ENCODE results near the gene FAM161B. TPM values are rescaled to one million over a fixed set of nuclear protein-coding genes. Genes with fewer than 3 reads are reported as not detected.
"Not testable (repeated sequence)": the region's sequence is repeated elsewhere in the genome, so short reads cannot be mapped to it uniquely, and the experiment has no call there.

FAM161B gene
- total RNA-seq, 1 experiment from 2014 or later = 4.1 TPM

DNA sequence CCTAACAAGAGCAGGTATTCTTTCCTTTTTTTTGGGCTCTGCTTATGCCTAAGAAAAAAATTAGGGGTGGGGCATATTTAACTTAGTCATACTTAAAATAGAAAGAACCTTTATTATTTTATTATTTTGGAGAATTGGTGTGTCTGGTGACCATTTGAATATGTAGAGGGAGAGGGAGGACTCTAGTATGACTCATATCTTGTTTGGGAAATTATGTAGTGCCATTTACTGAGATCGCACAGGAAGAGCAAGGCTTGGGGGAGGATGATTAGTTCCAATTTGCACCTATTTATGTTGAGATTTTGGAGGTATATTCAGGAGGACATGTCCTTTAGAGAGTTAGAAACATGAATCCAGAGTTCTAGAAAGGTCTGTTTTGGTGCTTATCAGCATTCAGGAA is 53.4 kb downstream of the FAM161B start:
- no peak overlapping the region for H3K4me2 ChIP-seq (ENCODE audit: low read depth, low read length, poor library complexity, severe bottlenecking)
- H2AFZ ChIP-seq (ENCODE audit: low read length) = no peak overlapping the region
- DNase-seq = no peak
- H3K4me1 ChIP-seq (ENCODE audit: low read length) = no peaks in the 10 kb centered on the region
- H3K9me2 ChIP-seq (replicated peaks; ENCODE audit: insufficient read depth, low read length) = no peaks in the 10 kb centered on the region
- H4K20me1 ChIP-seq (ENCODE audit: insufficient read depth, low read depth, low read length) = no peaks in the 10 kb centered on the region
- no peaks in the 10 kb centered on the region for H3K27me3 ChIP-seq (ENCODE audit: low read length)
- no peak overlapping the region for H3K4me3 ChIP-seq (ENCODE audit: low read length)
- peaks cover 71% of the 10 kb centered on the region for H3K36me3 ChIP-seq (ENCODE audit: insufficient read depth, low read length)
- H3K9me3 ChIP-seq (ENCODE audit: low read length) = no peaks in the 10 kb centered on the region
- H3K79me2 ChIP-seq (ENCODE audit: low read length) = peaks cover 65% of the 10 kb centered on the region
- H3K27ac ChIP-seq (ENCODE audit: low read length) = no peak overlapping the region
- no peak overlapping the region for H3K9ac ChIP-seq (ENCODE audit: low read length)

DNA sequence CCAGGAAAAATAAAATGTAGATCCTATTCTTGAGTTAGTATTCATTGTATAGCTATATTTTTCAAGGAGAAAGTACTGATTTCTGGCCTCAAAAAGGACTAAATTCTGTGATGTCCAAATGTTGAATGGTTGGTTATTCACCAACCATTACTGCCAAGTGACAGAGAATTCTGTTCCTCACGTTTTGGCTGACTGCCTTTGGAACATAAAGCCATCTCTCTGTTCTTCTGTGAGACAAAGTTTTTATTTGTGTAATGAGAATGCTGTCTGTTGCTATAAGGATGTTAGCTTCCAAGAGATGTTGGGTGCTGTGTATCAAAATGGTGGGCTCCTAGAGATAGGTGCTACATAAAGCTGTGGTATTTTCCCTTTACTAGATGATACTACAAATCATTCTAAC is 54.0 kb downstream of the FAM161B start:
- DNase-seq = no peak
- no peak overlapping the region for H3K4me3 ChIP-seq (ENCODE audit: low read length)
- H4K20me1 ChIP-seq (ENCODE audit: insufficient read depth, low read depth, low read length) = no peaks in the 10 kb centered on the region
- no peak overlapping the region for H3K27ac ChIP-seq (ENCODE audit: low read length)
- H3K9me3 ChIP-seq (ENCODE audit: low read length) = no peaks in the 10 kb centered on the region
- peaks cover 68% of the 10 kb centered on the region for H3K79me2 ChIP-seq (ENCODE audit: low read length)
- H3K9me2 ChIP-seq (replicated peaks; ENCODE audit: insufficient read depth, low read length) = no peaks in the 10 kb centered on the region
- H3K9ac ChIP-seq (ENCODE audit: low read length) = no peak overlapping the region
- H3K4me1 ChIP-seq (ENCODE audit: low read length) = no peaks in the 10 kb centered on the region
- no peak overlapping the region for H3K4me2 ChIP-seq (ENCODE audit: low read depth, low read length, poor library complexity, severe bottlenecking)
- no peak overlapping the region for H2AFZ ChIP-seq (ENCODE audit: low read length)
- peaks cover 68% of the 10 kb centered on the region for H3K36me3 ChIP-seq (ENCODE audit: insufficient read depth, low read length)
- no peaks in the 10 kb centered on the region for H3K27me3 ChIP-seq (ENCODE audit: low read length)

- not testable (repeated sequence) for H3K4me1 ChIP-seq (ENCODE audit: low read length); H3K27me3 ChIP-seq (ENCODE audit: low read length); DNase-seq; H3K9me2 ChIP-seq (replicated peaks; ENCODE audit: insufficient read depth, low read length); H3K27ac ChIP-seq (ENCODE audit: low read length); H3K4me2 ChIP-seq (ENCODE audit: low read depth, low read length, poor library complexity, severe bottlenecking); H3K9me3 ChIP-seq (ENCODE audit: low read length); H2AFZ ChIP-seq (ENCODE audit: low read length); H3K9ac ChIP-seq (ENCODE audit: low read length); H4K20me1 ChIP-seq (ENCODE audit: insufficient read depth, low read depth, low read length); H3K4me3 ChIP-seq (ENCODE audit: low read length)
- peaks cover 58% of the 10 kb centered on the region for H3K36me3 ChIP-seq (ENCODE audit: insufficient read depth, low read length)
- peaks cover 79% of the 10 kb centered on the region for H3K79me2 ChIP-seq (ENCODE audit: low read length)
Observed at GRCh38 chr14:73894180-73894687, 55.7 kb downstream of the FAM161B start.

- Histone ChIP-seq H3K9me3 (ENCODE audit: low read length) (no peaks in the 10 kb centered on the region), H3K9ac (ENCODE audit: low read length) (no peak overlapping the region), H3K27me3 (ENCODE audit: low read length) (no peaks in the 10 kb centered on the region), H4K20me1 (ENCODE audit: insufficient read depth, low read depth, low read length) (peaks cover 9% of the 10 kb centered on the region; the same call in 1 of the 2 replicates), H3K4me2 (ENCODE audit: low read depth, low read length, poor library complexity, severe bottlenecking) (peak overlapping the region; percentile 76), H2AFZ (ENCODE audit: low read length) (no peak overlapping the region), H3K4me1 (ENCODE audit: low read length) (peaks cover 32% of the 10 kb centered on the region), H3K9me2 (replicated peaks; ENCODE audit: insufficient read depth, low read length) (no peaks in the 10 kb centered on the region), H3K4me3 (ENCODE audit: low read length) (no peak overlapping the region), H3K36me3 (ENCODE audit: insufficient read depth, low read length) (peaks cover 21% of the 10 kb centered on the region), H3K79me2 (ENCODE audit: low read length) (peaks cover 94% of the 10 kb centered on the region), H3K27ac (ENCODE audit: low read length) (no peak overlapping the region)
- no peak for DNase-seq
Observed at GRCh38 chr14:73889376-73889775, 60.5 kb downstream of the FAM161B start.

DNA sequence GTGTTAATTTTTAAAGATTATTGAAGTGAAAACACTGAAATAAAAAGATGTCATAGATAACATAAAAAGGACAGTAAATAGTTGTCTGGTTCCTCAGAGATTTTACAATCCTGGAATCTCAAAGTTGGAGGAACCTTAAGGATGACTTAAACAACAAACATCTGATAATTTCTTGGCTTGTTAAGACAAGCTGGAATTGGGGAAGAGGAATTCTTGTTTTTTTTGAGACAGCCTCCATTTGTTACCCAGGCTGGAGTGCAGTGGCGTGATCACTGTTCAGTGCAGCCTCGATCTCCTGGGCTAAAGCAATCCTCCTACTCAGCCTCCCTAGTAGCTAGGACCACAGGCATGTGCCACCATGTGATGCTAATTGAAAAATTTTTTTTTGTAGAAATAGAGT is 60.9 kb downstream of the FAM161B start:
- Histone ChIP-seq H3K9ac (ENCODE audit: low read length) (peak overlapping the region; percentile 89; the same call in 1 of the 2 replicates), H2AFZ (ENCODE audit: low read length) (no peak overlapping the region), H4K20me1 (ENCODE audit: insufficient read depth, low read depth, low read length) (peaks cover 9% of the 10 kb centered on the region; the same call in 1 of the 2 replicates), H3K9me2 (replicated peaks; ENCODE audit: insufficient read depth, low read length) (no peaks in the 10 kb centered on the region), H3K79me2 (ENCODE audit: low read length) (peaks cover 91% of the 10 kb centered on the region), H3K9me3 (ENCODE audit: low read length) (no peaks in the 10 kb centered on the region), H3K27me3 (ENCODE audit: low read length) (no peaks in the 10 kb centered on the region), H3K4me3 (ENCODE audit: low read length) (peak overlapping the region; percentile 85), H3K36me3 (ENCODE audit: insufficient read depth, low read length) (peaks cover 18% of the 10 kb centered on the region), H3K27ac (ENCODE audit: low read length) (peak overlapping the region; percentile 81; the same call in 1 of the 2 replicates), H3K4me1 (ENCODE audit: low read length) (peaks cover 36% of the 10 kb centered on the region), H3K4me2 (ENCODE audit: low read depth, low read length, poor library complexity, severe bottlenecking) (peak overlapping the region; percentile 76)
- DNase-seq = no peak

DNA sequence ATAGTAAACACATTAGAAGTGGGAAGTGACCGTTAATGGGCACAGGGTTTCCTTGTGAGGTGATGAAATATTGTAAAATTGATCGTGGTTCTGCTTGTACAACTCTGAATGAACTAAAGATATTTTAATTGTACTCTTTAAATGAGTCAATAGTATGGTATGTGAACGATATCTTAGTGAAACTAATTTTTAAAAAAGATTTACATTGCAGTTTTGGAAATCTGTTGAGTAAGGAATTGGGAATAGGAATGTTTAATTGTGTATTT is 61.5 kb downstream of the FAM161B start:
- Histone ChIP-seq H3K4me1 (ENCODE audit: low read length) (peaks cover 40% of the 10 kb centered on the region), H3K4me2 (ENCODE audit: low read depth, low read length, poor library complexity, severe bottlenecking) (peak overlapping the region; percentile 76), H3K4me3 (ENCODE audit: low read length) (peak overlapping the region; percentile 85), H3K9ac (ENCODE audit: low read length) (peak overlapping the region; percentile 89), H3K9me3 (ENCODE audit: low read length) (no peaks in the 10 kb centered on the region), H4K20me1 (ENCODE audit: insufficient read depth, low read depth, low read length) (peaks cover 9% of the 10 kb centered on the region; the same call in 1 of the 2 replicates), H3K36me3 (ENCODE audit: insufficient read depth, low read length) (peaks cover 12% of the 10 kb centered on the region; the same call in 1 of the 2 replicates), H3K79me2 (ENCODE audit: low read length) (peaks cover 86% of the 10 kb centered on the region), H3K27me3 (ENCODE audit: low read length) (no peaks in the 10 kb centered on the region), H2AFZ (ENCODE audit: low read length) (no peak overlapping the region), H3K9me2 (replicated peaks; ENCODE audit: insufficient read depth, low read length) (no peaks in the 10 kb centered on the region), H3K27ac (ENCODE audit: low read length) (peak overlapping the region; percentile 81; the same call in 1 of the 2 replicates)
- no peak for DNase-seq

GRCh38 chr14:73887694-73888459 is 62.0 kb downstream of the FAM161B start:
- DNase-seq = no peak

DNA sequence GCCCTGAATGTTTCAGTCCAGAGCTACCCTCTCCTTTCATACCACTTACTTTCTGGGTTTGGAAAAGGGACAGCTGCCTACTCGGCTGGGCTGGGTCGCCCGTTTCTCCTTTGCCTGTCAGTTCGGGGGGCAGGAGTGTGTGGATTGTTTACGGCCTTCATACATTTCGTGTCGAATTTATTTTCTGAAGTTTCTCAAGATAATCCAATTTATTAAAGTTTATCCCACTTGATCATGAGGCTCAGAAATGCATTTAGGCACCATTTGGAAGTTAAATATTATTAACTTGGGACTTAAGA is 62.6 kb downstream of the FAM161B start:
- Histone ChIP-seq H3K9ac (ENCODE audit: low read length) (peak overlapping the region; percentile 89), H4K20me1 (ENCODE audit: insufficient read depth, low read depth, low read length) (peaks cover 9% of the 10 kb centered on the region; the same call in 1 of the 2 replicates), H3K27ac (ENCODE audit: low read length) (peak overlapping the region; percentile 81), H3K9me2 (replicated peaks; ENCODE audit: insufficient read depth, low read length) (no peaks in the 10 kb centered on the region), H3K4me1 (ENCODE audit: low read length) (peaks cover 41% of the 10 kb centered on the region), H3K4me3 (ENCODE audit: low read length) (peak overlapping the region; percentile 85), H3K27me3 (ENCODE audit: low read length) (no peaks in the 10 kb centered on the region), H3K79me2 (ENCODE audit: low read length) (peaks cover 75% of the 10 kb centered on the region), H3K36me3 (ENCODE audit: insufficient read depth, low read length) (peaks cover 7% of the 10 kb centered on the region; the same call in 1 of the 2 replicates), H2AFZ (ENCODE audit: low read length) (no peak overlapping the region), H3K4me2 (ENCODE audit: low read depth, low read length, poor library complexity, severe bottlenecking) (peak overlapping the region; percentile 76), H3K9me3 (ENCODE audit: low read length) (no peaks in the 10 kb centered on the region)
- no peak for DNase-seq

More at GRCh38 chr14:73887694-73888459, 62.0 kb downstream of the FAM161B start:
- Histone ChIP-seq H2AFZ (ENCODE audit: low read length) (no peak overlapping the region), H3K9me2 (replicated peaks; ENCODE audit: insufficient read depth, low read length) (no peaks in the 10 kb centered on the region), H3K27me3 (ENCODE audit: low read length) (no peaks in the 10 kb centered on the region), H3K36me3 (ENCODE audit: insufficient read depth, low read length) (peaks cover 7% of the 10 kb centered on the region; the same call in 1 of the 2 replicates), H3K27ac (ENCODE audit: low read length) (peak overlapping the region; percentile 81), H3K9ac (ENCODE audit: low read length) (peak overlapping the region; percentile 89), H3K4me2 (ENCODE audit: low read depth, low read length, poor library complexity, severe bottlenecking) (peak overlapping the region; percentile 76), H3K4me1 (ENCODE audit: low read length) (peaks cover 40% of the 10 kb centered on the region), H3K4me3 (ENCODE audit: low read length) (peak overlapping the region; percentile 85), H3K79me2 (ENCODE audit: low read length) (peaks cover 80% of the 10 kb centered on the region), H3K9me3 (ENCODE audit: low read length) (no peaks in the 10 kb centered on the region), H4K20me1 (ENCODE audit: insufficient read depth, low read depth, low read length) (peaks cover 9% of the 10 kb centered on the region; the same call in 1 of the 2 replicates)
